HG02588 (cell line): ENCODE data around the gene KIRREL3.

ENCODE experiments used
- ATAC-seq: cut with Tn5 transposase; IDR thresholded peaks from one replicate; pipeline ENCODE4 v1.9.1; 2021; ENCODE audit warnings: mild to moderate bottlenecking, moderate library complexity; ENCODE audit not compliant: unreplicated experiment

The KIRREL3 gene

DNA sequence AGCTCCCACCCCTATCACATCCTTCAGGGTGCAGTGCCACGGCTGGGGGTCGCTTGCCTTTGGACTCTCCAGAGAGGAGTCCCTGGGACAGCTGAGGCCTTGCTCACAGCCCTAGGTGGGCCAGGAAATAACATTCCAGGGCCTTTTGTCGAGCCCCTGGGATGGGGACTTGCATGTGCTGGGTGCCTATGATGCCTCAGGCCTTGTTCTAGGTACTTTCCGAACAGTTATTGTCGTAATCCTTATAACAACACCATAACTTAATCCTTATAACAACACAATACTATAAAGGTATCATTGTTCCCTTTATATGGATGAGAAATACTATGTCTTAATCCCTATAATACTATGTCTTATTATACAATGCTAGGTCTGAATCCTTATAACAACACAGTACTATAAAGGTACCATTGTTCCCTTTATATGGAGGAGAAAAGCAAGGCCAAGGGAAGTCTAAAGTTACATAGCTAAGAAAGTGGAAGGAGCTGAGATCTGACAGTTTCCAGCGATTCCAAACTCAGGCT is 408.5 kb downstream of the KIRREL3 start:
- no peak for ATAC-seq

GRCh38 chr11:126589492-126589803 is 411.1 kb downstream of the KIRREL3 start:
- no peak for ATAC-seq

- no peak for ATAC-seq
Observed at GRCh38 chr11:126588630-126589491, 411.7 kb downstream of the KIRREL3 start.

DNA sequence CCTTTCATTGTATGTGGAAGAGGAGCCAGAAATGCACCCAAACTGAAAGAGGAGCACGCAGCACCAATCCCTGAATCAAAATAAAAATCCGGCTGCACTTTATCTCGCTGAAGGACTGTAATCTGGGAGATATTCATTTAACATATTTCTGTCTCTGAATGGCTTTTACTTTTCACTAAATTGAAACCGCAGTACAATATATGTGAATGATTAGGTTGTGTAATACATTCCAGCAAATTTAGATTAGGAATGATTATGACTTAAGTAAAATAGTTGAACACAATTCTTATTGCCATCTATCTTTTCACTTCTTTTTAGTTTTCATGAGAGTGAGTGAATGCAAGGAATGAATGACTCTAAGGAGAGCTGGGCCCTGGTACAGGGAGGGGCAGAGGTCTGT is 413.0 kb downstream of the KIRREL3 start:
- ATAC-seq = no peak

DNA sequence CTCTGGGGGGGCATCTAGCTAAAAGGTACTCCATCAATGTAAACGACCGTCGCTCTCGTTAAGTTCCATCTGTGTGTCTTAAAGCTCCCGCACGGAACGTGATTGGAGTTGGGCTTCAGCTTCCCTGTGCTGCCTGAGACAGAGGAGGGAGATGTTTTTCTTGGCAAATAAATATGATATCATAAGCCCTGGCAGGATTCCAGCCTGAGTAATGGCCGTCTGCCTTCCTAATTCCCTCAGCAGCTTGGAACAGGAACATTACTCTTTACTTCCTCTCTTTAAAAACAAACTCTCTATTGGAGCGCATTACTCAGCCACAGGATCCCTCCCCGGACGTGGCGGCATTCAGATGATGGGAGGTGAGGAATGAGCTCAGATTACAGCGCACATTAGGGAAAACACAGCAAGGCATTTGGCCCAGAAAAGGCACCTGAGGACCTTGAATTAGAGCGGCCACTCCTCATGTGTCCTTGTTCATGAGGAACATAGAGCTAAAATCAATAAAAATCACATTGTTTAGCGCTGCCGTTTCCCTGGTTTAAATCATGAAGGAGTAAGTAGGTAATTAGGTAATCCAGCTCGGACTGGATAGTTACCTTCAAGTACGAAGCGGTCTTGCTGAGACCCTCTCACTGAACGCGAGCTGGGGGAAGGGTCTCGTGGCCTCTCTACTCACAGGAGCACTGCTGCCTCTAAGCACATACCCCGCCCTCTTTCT is 414.6 kb downstream of the KIRREL3 start:
- no peak for ATAC-seq

GRCh38 chr11:126585388-126585773 is 415.2 kb downstream of the KIRREL3 start:
- no peak for ATAC-seq

DNA sequence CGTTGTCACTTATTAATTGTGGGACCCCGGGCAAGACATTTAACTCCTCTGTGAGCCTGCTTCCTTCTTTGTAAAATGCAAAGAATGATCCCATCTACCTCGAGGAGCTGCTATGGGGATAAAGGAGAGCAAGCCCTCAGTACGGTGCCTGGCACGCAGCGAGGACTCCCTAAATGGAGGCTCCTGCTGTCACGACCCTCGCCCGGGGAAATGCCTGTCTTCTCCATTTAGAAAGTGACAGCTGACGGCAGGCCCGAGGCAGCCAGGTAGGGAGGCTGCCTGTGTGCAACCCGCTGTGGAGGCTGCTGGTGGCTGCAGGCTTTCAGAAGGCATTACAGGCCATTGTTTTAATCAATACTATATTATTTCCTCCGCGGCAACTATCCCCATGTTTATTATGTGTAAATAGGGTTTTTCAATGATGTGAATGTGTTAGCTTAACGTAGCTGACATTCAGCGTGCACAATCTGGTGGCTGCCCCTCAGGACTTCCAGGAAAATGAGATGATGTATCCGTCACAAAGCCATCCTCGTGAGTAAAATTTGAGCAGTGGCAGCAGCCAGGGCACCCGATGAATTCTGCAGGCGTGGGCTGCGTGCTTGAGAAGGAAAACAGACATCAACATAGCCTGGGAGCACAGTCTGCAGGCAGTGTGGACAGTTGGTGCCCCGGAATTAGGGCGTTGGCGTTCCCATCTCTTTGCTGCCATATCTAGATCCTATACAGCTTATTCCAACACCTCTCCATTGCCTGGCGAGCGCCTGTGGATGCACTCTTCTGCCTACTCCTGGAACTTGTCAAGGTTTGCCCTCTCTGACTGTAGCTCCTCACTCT is 416.8 kb downstream of the KIRREL3 start:
- no peak for ATAC-seq

GRCh38 chr11:126583101-126583500 is 417.5 kb downstream of the KIRREL3 start:
- no peak for ATAC-seq

DNA sequence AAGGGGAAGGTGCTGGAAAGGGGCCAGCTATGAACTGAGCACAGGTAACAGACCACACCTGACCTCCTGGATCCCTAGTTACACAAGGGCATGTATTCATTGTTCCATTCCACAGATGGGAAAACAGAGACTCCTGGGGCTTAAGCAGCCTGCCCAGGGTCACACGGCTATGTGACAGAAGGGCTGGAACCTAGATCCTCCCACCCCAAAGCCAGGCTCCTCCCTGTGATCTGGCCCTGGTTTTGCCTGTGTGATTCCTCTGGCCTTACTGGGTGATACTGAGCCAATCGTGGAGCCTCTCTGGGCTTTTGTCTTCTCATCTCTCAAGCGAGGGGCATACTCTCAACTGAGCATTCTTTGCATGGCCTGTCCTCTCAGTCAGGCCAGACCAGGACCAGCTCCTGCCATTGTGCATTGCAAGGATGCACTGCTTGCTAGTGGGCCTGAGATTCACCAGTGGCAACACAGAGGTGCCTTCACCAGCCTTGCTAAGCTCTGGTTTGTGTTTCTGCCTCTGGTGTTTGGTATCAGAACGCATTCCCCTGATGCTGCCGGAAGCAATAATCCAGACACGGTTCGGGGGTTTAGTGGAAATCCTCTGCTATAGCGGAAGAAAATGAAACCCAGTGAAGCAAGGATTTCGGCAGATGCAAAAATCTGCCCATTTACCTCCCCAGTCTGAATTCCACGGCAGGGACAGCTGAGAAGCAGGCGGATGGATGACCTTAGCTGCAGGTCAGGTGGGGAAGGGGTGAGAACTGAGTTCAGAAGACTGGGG is 418.5 kb downstream of the KIRREL3 start:
- ATAC-seq = no peak

- no peak for ATAC-seq
Observed at GRCh38 chr11:126578426-126578825, 422.1 kb downstream of the KIRREL3 start.

GRCh38 chr11:126578021-126578420 is 422.5 kb downstream of the KIRREL3 start:
- ATAC-seq = no peak

GRCh38 chr11:126575849-126576248 is 424.7 kb downstream of the KIRREL3 start:
- ATAC-seq = no peak

DNA sequence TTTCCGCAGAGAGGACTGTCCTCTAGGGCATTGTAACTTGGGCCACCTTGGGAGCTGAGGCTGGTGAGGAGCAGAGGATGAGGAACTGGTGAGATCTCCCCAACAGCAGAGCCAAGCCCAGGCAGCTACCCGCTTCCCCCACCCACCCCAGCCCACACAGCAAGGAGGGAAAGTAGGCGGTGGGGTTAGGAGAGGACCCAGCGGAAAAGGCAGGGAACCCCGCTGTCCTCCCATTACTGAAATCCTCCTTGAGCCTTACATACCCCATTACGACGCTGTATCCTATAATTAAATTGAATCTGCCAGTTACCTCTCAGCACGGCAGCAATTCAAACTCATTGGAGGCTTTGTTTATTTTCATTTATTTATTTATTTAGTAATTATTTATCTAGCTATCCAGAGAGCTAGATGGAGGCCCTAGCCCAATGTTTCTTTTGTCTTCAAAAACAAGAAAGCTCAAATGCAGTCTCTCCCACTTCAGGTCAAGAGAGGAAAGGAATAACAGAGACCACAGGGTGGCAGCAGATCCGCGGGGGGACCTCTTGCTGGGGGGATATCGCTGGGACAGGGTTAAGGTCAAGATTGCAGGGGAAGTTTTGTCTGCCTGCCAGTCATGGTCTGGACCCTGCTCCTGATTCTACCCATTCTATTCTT is 427.1 kb downstream of the KIRREL3 start:
- ATAC-seq = no peak

GRCh38 chr11:126570489-126570888 is 430.1 kb downstream of the KIRREL3 start:
- ATAC-seq = no peak

DNA sequence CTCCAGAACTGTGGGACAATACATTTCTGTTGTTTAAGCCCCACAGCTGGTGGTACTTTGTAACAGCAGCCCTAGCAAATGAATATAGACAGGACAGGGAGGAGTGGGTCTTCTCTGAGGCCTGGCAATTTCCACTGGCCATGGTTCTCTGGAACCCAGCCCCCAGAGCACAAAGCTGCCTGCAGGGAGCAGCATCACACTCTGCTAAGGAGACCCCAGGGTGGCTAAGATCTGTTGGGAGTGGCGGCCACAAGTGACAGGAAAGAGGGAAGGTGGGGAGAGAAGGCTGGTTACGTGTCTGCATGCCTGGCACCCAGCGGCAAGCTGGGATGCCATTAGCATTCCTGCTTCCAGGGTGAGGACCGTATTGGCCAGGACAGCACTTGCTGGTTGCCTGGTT is 433.2 kb downstream of the KIRREL3 start:
- ATAC-seq = no peak

GRCh38 chr11:126564566-126564965 is 436.0 kb downstream of the KIRREL3 start:
- ATAC-seq = no peak

DNA sequence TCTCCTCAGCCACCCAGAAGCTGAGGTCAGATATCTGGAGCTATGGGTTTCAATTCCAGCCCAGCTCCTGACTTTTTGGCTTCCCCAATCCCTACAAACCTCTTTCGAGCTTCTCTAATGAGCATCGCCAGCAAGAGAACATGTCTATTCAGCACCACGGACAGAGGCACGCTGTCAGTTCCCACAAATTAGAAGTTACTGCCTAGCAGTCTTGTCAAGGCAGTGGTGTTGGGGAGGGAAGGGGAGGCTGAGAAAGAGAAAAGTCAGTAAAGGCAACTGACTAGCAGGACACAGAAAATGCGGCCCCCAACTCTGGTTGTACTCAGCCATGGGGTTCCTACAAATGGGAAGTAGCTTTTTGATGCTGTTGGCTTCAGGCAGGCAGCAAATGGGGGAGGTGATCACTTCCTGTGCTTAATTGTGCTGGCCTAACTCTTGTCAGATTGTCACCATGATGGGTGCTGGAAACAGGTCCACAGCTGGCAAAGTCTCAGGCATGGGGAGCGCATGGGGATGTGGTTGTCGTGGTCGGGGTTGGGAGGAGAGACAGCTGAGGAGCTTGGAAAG is 439.2 kb downstream of the KIRREL3 start:
- no peak for ATAC-seq

GRCh38 chr11:126560221-126560620 is 440.3 kb downstream of the KIRREL3 start:
- no peak for ATAC-seq
